GM18505 (cell line): ENCODE results near the gene NOS1AP.

Experiments used
- ATAC-seq: cut with Tn5 transposase; IDR thresholded peaks from one replicate; pipeline ENCODE4 v1.9.1; 2021; ENCODE audit not compliant: unreplicated experiment
- POLR2A ChIP-seq: IDR thresholded peaks from 4 replicates; pipeline ENCODE4 v1.6.1; 2011; ENCODE audit warnings: borderline replicate concordance; ENCODE audit not compliant: insufficient read depth, insufficient read length; ENCODE audit errors: extremely low read depth

NOS1AP gene

GRCh38 chr1:162384601-162385279, 315.2 kb downstream of the NOS1AP start:
- no peak for TF ChIP-seq POLR2A
- ATAC-seq, result no peak

GRCh38 chr1:162385280-162385623, 315.8 kb downstream of the NOS1AP start:
- ATAC-seq, result no peak
- TF ChIP-seq POLR2A, result no peak

GRCh38 chr1:162385702-162386101, 316.2 kb downstream of the NOS1AP start:
- no peak for TF ChIP-seq POLR2A
- no peak for ATAC-seq

- TF ChIP-seq POLR2A, result no peak
- no peak for ATAC-seq
Measured at GRCh38 chr1:162386292-162387225, 317.1 kb downstream of the NOS1AP start.

GRCh38 chr1:162387226-162388082, 318.0 kb downstream of the NOS1AP start:
- no peak for TF ChIP-seq POLR2A
- ATAC-seq, result no peak

- ATAC-seq, result no peak
- no peak for TF ChIP-seq POLR2A
Measured at GRCh38 chr1:162388083-162388594, 318.6 kb downstream of the NOS1AP start.

- TF ChIP-seq POLR2A, result no peak
- no peak for ATAC-seq
Measured at GRCh38 chr1:162388615-162389014, 319.1 kb downstream of the NOS1AP start.

GRCh38 chr1:162389021-162389818, 319.7 kb downstream of the NOS1AP start:
- no peak for ATAC-seq
- TF ChIP-seq POLR2A, result no peak

GRCh38 chr1:162389971-162390370, 320.5 kb downstream of the NOS1AP start:
- TF ChIP-seq POLR2A, result no peak
- ATAC-seq, result no peak

- no peak for ATAC-seq
- no peak for TF ChIP-seq POLR2A
Measured at GRCh38 chr1:162390396-162391185, 321.1 kb downstream of the NOS1AP start.

- ATAC-seq, result no peak
- TF ChIP-seq POLR2A, result no peak
Measured at GRCh38 chr1:162391790-162392563, 322.5 kb downstream of the NOS1AP start.
